HG02970 (cell line): ENCODE data around the gene STAG1.
"Not testable (repeated sequence)": the region's sequence is repeated elsewhere in the genome, so short reads cannot be mapped to it uniquely, and the experiment has no call there.

Experiments
- ATAC-seq: cut with Tn5 transposase; IDR thresholded peaks from one replicate; pipeline ENCODE4 v1.9.1; 2021; ENCODE audit warnings: mild to moderate bottlenecking, moderate library complexity, moderate number of reproducible peaks; ENCODE audit not compliant: unreplicated experiment, low FRiP score

STAG1 gene

GRCh38 chr3:136437043-136437442, 315.1 kb downstream of the STAG1 start:
- ATAC-seq: no peak

DNA sequence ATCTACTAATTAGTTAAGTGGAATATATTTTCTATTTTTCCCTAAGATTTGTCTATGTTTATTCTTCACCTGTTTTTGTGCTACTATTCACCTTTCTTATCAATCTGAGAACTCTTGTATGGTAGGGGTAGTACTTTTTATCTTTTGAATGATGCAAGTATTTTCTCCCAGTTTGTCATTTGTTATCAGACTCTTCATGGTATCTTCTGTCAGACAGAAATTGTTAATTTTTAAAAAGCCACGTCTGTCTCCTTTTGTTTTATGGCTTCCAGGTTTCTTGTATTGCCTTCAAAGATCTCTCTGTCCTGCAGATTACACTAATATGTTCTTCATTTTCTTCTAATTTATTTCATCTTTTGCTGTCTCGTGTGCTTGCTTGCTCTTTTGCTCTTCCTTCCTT, 317.7 kb downstream of the STAG1 start:
- ATAC-seq: no peak

GRCh38 chr3:136432685-136433084, 319.5 kb downstream of the STAG1 start:
- no peak for ATAC-seq

DNA sequence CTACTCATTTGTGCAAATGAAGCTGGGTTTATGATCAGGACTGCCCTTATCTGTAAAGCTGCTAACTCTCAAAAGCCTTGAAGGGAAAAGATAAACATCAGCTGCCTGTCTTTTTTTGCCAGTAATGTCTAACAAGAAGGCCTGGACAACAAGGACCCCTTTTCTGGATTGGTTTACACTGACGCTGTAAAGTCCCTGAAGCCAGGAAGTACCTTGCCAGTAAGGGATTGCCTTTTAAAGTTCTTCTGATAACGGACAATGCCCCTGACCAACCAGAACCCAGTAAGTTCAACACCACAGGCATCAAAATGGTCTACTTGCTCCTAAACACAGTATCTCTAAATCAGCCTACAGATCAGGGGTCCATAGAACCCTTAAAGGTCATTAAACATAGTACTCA, 324.0 kb downstream of the STAG1 start:
- no peak for ATAC-seq

DNA sequence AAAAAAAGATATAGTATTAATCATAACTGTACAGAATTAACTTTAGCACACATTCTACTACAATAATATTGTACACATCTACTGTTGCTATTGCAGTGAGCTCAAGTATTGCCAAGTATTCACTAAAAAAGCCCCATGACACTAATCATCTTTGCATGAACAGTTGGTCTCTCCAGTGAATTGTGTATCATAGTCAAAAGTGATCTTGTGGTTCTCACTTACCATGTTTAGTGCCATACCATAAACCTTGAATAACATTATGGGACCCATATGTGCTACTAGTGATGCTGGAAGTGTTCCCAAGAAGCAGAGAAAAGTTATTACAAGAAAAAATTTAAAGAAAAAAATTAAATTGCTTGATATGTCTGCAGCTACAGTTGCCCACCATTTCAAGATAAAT, 324.9 kb downstream of the STAG1 start:
- no peak for ATAC-seq

GRCh38 chr3:136414476-136414875, 337.7 kb downstream of the STAG1 start:
- ATAC-seq: no peak

- ATAC-seq: no peak
Measured at GRCh38 chr3:136412307-136412706, 339.9 kb downstream of the STAG1 start.

DNA sequence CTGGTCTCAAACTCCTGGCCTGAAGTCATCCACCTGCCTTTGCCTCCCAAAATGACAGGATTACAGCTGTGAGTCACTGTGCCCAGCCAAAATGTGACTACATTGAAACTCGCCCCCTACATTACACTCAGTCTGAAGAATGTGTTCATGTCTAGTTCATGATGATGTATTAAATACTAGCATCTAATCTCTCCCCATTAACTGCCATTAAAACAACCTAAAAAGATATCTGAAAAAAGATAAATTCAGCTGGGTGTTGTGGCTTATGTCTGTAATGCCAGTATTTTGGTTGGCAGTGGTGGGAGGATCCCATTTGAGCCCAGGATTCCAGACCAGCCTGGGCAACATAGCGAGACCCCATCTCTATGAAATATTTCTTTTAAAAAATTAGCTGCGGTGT, 342.6 kb downstream of the STAG1 start:
- no peak for ATAC-seq

GRCh38 chr3:136404056-136404455, 348.1 kb downstream of the STAG1 start:
- no peak for ATAC-seq

- ATAC-seq: no peak
Measured at GRCh38 chr3:136396916-136397315, 355.3 kb downstream of the STAG1 start.

GRCh38 chr3:136390574-136390973, 361.6 kb downstream of the STAG1 start:
- no peak for ATAC-seq

DNA sequence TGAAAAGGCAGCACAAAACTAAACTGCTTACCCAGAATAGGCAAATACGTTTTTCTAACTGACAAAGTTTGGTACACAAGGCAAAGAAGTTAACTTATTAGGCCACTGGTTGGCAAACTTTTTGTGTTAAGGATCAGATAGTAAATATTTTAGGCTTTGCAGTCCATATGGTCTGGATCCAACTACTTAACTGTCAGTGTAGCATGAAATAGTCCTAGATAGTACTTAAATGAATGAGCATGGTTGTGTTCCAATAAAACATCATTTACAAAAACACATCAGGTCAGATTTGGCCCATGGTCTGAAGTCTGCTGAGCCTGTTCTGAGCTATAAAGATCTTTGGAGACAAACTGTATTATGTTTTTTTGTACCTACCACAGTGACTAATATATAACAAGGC, 365.1 kb downstream of the STAG1 start:
- ATAC-seq: no peak

GRCh38 chr3:136385457-136385856, 366.7 kb downstream of the STAG1 start:
- no peak for ATAC-seq

GRCh38 chr3:136381051-136381450, 371.1 kb downstream of the STAG1 start:
- ATAC-seq: no peak

- no peak for ATAC-seq
Measured at GRCh38 chr3:136380530-136380929, 371.6 kb downstream of the STAG1 start.

DNA sequence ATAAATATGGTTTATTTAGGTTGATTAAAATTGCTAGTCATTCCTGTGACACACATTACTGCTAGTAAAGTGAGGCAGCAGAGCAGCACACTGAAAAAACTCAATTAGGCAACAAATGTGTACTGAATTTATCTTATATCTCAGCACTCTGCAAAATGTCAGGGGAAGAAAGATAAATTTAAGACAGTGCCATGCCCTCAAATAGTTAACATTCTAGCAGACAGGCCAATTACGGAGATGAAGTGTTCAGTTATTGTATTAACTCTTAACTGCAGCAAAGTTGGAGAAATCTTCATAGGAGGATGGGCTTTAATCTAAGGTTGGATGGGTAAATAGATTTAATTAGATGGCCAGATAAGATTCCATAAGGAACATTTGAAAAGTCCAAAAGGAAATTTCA, 374.2 kb downstream of the STAG1 start:
- no peak for ATAC-seq

DNA sequence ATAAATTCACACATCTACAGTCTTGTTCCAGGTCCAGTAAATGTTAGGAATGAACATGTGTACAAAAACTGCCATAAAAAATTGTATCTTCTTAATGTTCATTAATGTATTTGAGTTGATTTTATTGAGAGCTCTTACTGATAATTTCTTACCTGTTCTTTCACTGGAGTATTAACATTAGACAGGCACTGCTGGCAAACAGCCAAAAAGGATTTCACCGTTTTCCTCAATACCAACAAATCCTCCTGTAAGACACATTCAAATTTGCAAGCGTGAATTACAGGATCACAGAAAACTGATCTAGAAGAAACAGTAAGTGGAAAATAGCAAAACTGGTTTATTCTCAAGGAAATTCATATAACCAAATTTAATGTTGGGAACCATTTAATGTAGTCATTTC, 374.7 kb downstream of the STAG1 start:
- ATAC-seq: no peak

- ATAC-seq: not testable (repeated sequence)
Measured at GRCh38 chr3:136375800-136376199, 376.4 kb downstream of the STAG1 start.

DNA sequence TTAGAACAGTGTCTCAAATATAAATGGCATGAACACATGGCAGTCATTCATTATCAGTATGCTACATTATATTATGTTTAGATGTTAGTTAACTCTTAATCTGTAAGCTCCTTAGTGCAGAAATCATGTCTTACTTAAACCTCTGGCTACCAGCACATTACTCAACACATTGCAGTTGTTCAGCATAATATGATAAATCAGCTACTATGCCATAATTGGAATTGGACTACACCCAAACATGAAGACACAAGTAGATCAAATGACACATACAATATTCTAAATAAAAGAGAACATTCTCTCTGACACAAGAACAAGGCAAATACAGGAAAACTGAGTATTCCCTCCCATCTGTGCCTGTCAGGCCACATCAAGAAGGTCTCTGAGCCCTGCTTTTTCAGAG, 385.9 kb downstream of the STAG1 start:
- no peak for ATAC-seq

DNA sequence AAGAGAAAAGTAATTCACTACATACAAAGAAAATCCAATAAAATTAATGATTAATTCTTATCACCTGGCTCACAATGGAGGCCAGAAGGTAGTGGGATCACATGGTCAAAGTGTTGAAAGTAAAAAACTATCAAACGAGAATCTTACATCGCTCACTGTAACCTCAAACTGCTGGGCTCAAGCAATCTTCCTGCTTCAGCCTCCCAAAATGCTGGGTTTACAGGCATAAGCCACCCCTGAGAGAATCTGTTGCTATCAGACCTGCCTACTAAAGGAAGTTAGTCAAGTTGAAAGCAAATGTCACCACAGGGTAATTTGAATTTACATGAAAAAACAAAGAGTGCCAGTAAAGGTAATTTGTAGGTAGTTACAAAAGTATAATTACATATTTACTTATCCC, 398.7 kb downstream of the STAG1 start:
- ATAC-seq: no peak

- no peak for ATAC-seq
Measured at GRCh38 chr3:136351905-136352304, 400.3 kb downstream of the STAG1 start.

- no peak for ATAC-seq
Measured at GRCh38 chr3:136351351-136351750, 400.8 kb downstream of the STAG1 start.

DNA sequence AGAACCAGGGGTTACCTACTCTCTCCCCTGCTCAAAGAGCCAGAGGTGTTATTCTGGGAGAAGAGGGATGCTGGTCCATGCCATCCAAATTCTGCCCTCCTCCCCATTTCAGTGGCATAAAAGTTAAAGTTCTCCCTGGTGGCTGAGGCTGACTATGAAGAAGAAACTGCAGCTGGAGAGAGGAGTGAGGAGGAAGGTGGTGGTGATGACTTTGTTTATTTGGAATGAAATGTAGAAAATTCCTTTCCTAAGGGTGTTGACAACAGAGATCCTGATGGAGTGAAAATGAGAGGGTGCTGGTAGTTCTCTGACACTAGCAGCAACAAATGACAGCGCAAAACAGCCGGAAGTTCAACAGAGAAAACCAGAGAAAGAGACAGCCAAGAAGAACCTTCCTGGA, 401.6 kb downstream of the STAG1 start:
- no peak for ATAC-seq
